Activated CD4-positive, alpha-beta T cell treated with anti-CD3 and anti-CD28 coated beads, Interleukin-2, amount 50 U/mL, for 48 hours (primary cell): ENCODE measurements around the gene CNIH3.
"Not testable (repeated sequence)": the region's sequence is repeated elsewhere in the genome, so short reads cannot be mapped to it uniquely, and the experiment has no call there.

Experiments used
- DNase-seq, 2 experiments: peaks; one replicate each; pipeline ENCODE4 v3.0.0-alpha.2; 2020

CNIH3 gene

DNA sequence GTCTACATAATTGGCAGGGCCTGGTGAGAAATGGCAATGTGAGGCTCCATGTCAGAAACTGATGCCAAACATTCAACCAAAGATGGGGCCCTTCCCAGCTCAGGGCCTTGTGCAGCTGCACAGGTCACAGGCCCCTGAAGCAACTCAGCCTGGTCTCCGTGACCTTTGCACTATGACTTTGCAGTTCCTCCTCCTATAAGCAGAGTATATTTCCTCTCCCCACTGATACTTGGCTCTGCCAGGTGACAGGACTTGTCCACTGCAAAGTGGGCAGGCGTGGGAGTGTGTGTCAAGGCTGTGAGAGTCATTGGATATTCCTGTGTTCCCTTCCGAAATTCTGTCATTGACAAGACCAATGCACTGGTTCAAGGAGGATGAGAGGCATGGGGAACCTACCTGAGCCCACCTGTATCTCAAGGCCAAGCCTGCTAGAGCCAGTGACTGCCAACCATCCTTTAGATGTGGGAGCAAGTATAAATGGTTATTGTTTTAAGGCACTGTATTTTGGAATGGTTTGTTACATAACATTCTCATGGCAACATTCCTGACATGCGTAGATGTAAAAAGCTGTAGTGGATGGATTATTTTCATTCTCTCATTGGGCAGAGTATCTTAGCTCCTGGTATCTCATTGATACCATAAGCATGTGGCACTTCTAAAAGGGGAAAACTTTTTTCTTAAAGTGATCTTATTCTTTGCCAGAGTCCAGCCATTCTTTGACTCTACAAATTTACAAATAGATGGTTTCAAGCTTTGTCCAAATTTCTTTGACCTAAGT lies 75.2 kb downstream of the CNIH3 start:
- no peak for DNase-seq

DNA sequence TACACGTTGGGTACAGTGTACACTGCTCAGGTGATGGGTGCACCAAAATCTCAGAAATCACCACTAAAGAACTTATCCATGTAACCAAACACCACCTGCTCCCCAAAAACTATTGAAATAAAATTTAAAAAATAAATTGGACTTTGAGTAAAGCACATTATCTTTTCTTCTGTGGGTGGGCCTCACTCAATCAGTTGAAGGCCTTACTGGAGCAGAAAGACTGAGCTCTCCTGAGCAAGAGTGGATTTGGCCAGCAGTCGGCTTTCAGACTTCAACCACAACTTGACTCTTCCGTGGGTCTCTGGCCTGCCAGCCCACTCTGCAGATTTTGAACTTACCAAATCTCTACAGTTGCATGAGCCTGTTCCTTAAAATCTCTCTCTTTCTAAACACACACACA lies 78.9 kb downstream of the CNIH3 start:
- DNase-seq, result no peak

DNA sequence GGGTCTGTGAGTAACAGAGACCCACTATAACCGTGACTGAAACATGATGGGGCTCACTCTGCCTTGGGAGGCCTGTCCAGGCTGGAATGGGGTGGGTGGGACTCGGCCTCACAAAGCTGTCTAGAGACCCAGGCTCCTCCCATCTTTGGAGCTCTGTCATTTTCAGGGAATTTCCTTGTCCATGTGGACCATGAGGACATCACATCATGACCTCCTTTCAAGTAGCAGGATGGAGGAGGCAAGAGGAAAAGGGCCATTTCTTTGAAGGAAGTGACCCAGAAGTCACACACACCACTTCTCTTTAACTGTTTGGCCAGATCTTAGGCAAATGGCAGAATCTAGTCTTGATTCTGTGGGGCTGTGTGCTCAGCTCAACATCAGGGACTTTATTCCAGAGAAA lies 79.9 kb downstream of the CNIH3 start:
- no peak for DNase-seq

DNA sequence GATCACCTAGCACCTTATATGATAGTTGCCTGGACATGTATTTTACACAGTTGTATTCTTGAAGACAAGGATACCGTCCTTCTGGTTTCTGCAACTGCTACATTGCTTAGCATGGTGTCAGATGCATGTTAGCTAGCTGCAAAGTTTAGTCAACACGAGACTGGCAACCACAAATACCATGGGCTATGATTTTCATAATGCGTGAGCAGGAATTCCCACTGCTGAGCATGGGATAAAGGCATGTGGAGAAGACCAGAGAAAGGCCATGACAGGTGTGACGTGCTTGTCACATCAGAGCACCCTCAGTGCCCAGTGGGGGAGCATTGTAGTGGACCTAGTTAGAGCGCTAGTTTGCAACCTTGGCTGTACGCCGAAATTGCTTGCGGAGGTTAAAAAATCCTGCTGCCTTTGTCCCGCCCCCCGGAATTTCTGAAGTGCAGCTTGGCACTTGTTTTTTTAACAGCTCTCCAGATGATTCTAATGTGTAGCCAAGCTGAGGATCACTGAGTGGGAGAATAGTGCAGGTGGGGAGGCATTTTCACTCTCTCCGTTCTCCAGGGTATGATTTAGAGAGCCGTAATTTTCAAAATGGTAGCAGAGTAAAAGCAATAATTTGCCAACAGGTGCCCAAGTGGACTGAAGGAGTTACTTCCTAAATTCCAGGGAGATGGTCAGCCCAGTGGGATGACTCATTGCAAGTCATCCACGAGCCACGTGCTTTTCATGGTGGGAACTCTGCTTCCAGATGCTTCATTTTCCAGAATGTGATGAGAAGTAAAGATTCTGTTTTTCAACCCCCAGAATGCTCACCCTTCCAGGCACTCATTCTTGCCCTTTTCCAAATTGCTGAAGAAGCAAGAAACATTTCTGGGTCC lies 81.0 kb downstream of the CNIH3 start:
- DNase-seq, result no peak

DNA sequence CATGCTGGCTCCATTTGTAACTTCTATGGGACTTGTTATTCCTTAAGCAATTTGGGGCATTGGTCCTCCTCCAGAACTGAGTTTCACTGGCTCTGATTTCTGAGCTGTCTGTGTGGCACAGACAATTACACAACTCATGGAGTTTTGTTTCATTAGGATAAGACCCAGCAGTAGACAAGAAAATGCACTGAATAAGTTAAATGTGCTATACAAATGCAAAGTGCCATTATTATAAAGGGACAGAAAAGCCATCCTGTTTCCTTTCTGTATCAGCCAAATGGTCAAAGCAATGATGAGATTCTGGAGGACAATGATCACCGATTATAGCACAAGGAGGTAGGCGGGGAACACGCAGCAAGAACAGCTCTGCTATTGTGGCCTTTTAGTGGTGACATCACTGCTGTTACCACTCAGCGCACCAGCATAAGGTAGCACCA lies 81.9 kb downstream of the CNIH3 start:
- DNase-seq, result no peak

DNA sequence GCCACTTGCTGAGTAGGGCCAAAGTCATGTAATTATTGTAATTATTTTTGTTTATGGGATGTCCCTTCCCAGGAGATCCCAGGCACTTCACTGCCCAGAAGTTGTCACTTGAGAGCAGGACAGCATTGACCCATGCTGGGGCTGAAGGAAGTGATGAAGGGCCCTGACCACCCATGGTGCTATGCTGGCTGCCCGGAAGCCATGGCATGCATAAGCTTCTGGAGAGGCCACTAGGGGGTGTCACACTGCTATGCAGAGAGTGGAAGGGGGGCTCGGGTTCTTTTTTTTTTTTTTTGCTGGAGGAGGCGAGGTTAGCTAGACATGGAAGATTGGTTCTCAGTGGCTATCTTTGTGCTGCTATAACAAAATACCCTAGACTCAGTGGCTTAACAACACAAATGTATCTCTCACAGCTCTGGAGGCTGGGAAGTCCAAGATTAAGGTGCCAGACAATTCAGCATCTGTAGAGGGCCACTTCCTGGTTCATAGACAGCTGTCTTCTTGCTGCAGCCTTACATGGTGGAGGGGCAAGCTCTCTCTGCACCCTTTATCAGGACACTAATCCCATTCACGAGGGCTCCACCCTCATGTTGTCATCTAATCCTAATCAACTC lies 84.9 kb downstream of the CNIH3 start:
- DNase-seq, result no peak

DNA sequence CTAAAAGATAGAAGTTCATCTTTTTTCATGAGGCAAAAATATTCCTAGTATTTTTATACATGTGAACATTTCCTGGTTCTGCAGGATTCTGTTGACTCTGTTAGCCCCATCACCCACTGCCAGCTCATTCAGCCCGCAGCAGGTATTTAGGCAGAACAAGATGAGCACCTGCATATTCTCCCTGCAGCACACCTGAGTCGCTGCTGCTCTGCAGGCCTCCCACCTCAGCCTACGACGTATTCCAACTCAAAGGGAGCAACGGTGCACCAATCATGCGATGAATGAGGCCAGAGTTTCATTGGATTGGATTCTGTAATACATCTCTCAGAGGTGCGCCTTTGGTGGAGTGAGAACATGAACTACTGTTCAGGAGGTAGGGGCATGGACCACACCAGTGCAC lies 87.6 kb downstream of the CNIH3 start:
- no peak for DNase-seq

DNA sequence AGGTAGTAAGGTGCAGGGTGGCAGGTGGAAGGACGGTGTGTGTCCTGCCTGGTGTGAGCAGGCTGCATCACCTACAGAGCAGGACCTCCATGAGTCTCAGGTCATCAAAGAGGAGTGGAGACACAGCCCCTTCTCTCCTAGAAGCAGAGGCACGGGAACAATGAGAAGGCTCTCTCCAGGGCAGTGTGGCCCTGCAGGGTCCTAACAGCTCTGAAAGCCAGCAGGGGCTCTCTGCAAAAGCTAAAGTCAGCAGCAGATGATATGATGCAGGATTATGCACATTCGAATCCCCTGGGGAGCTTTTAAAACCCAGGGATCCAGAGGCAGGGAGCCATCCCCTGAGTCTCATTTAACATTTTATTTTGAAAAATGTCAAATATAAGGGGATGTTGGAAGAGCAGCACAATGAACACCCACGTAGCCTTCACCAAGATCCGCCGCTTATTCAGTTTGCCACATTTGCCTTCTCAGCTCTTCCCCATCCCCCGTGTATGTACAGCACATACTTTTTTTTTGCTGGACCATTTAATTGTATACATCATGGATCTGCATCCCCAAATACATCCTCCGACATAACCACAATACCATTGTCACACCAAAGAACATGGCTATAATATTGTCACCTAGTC lies 88.1 kb downstream of the CNIH3 start:
- no peak for DNase-seq

DNA sequence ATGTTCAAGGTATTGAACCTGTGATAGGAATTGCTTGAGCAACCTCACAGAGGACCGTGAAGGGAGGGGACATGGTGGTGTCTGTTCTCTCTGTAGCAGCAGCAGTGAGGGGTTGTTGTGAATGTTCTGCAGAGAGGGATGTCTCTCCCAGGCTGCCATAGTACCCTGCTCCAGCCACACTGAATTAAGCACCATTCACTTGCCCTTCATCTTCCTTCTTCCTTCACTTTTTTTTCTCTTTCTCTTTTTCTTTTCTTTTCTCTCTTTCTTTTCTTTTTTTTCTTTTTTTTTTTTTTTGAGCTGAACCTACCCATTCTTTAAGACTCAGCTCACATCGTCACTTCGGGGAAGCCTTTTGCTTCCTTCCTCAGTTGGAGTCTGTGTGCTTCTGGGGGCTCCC lies 89.5 kb downstream of the CNIH3 start:
- no peak for DNase-seq

DNA sequence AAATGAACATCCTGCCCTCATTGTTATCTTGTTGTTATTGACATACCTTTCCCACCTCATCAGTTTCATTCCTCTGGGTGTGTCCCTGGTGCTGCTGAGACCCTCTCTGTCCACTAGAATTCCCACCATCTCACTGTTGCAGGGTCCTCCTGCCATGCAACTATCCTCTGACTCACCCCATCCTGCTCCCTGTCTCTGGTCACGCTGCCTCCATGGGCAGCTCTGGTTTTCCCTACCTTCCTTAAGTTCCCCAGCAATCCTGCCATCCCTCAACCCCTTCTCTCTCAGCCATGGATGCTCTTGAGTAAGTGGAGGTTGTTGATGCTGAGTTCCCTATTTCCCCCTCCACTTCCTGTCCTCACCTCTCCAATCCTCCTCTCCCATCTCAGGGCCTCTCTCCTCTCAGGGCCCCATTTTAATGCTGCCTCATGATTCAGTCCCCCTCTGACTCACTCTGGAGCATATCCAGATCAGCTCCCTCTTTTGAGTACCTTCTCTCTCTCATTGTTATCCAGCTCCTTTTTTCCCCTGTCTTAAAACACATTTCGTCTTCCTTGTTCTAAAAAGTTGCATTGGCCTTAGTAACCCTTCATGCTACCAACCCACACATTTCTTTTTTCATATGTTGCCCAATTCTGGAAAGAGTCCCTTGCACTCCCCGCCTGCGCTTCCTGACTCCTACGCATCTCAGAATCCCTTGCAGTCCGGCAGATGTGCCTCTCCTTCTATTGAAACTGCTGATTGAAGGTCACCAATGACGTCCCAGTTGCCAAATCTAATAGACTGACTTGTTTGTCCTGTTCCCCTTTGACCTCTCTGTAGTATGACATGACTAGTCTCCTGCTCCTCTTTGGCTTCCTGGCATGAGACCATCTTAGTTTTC lies 92.0 kb downstream of the CNIH3 start:
- no peak for DNase-seq

DNA sequence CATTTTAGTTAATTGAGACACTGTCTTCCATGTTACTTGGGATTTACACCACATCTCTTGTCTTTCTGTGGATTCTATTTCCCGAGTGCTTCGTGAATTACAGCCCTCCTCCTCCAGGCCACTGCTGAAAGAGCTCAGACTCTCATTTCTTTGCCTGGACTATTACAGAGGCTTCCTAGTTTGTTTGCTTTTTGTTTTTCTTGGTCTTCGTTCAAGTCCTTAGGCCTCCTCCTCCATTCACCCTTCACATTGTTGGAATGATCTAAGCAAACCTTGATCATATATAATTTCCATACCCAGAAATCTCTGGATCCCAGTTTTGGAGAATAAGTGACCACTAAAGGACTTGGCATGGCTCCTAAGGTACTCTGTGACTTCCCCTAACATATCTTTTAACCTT lies 94.1 kb downstream of the CNIH3 start:
- DNase-seq, result no peak

DNA sequence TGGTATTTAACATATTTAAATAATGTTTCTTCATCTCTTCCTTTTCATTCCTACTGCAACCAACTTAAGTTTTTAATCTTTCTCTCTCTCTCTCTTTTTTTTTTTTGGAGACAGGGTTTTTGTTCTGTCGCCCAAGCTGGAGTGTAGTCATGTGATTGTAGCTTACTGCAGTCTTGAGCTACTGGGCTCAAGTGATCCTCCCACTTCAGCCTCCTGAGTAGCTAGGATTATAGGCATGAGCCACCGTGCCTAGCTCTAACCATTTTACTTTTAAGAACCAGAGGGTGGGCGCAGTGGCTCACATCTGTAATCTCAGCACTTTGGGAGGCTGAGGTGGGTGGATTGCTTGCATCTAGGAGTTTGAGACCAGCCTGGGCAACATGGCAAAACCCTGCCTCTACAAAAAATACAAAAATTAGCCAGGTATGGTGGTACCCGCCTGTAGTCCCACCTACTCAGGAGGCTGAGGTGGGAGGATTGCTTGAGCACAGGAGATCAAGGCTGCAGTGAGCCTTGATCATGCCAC lies 95.2 kb downstream of the CNIH3 start:
- not testable (repeated sequence) for DNase-seq

DNA sequence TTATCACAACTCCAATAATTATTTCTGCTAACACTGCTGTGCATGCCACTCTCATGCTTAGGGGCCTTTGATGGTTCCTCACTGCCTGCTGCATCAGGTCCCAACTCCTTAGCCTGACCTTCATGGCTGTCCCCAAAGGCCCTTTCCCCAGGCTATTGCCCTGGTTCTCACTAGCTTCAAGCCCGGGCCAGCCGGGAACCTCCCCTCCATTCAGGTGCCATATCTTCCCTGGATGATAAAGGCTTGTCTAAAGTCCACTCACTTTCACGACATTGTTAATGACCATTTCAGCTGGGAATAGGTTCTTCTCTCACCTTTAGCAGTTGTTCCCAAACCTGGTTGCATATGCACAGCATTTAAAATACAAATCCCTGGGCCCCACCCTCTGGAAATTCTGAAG lies 95.8 kb downstream of the CNIH3 start:
- DNase-seq, result no peak

DNA sequence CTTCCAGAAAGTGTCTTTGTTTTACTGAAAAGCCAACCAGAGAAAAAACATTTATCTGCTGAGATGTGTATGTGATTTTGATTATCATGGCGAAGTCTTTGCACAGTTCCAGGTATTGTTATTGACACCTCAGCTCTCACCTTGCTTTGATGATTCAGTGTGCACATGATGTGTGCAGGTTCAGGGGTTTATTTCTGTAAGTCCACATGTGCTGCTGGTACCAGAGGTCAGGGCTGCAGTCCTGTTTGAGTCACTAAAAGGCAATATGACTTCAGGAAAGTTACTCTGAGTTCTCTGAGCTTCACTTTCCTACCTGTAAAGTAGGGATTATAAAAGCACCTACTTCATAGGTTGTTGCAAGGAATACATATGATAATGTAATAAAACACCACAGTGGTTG lies 97.1 kb downstream of the CNIH3 start:
- no peak for DNase-seq

DNA sequence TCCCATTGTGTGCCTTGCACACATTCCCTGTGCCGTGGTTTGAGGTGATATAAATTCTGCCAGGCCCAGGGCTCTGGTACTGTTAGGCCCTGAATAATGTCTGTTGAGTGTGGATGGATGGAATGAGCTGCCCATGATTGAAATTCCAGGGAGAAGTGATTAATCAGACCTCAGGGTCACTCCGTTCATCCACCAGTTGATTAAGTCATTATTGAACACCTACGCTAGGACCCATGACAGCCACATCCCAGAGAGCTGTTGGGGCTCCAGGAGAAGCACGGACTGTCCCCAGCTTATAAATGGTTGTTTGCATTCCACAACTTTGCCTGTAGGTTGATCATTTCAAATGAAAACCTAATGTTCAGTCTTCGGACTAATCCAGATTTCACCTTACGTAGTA lies 98.4 kb downstream of the CNIH3 start:
- no peak for DNase-seq

DNA sequence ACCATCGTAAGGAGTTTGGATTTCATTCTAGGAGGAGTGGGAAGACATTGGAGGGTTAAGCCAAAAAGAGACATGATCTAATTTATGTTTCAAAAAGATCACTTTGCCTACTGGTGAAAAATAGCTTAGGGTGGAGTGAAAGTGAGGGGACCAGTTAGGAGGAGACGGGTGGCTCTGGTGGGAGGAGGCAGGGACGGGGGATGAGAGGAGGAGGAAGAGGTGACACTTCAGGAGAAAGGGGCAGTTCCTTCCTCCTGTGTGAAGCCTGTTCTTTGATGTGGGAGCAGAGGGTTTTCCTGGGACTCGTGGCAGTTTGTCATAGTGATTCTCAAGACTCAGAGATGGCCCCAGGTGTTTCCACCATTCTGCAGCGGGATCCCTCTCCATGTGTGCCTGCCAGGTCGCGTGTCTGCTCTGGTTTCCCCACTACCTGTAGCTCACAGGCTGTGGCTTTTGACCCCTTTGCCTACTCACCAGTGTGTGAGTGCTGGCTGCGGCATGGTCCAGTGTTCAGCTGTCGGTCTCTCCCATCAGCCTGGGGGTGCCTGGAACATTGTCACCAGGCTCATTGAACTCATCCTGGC lies 102.4 kb downstream of the CNIH3 start:
- no peak for DNase-seq

DNA sequence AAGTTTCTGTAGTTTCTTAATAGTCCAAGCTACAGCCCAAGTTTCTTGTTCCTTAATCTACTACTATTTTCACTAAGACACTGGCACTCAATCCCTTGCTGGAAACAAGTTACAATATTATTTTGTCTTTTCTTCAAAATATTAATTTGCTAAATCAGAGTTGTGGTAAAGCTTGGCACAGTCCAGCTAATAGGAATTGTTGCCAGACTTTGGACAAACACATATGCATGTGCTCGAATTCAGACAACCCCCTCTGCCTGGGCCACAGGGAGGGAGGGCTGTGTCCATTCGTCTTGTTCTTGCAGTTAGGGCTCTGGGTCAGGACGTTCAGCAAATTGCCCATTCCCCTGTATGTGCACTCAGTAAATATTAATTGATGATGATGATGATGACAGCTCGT lies 103.6 kb downstream of the CNIH3 start:
- DNase-seq, result no peak

DNA sequence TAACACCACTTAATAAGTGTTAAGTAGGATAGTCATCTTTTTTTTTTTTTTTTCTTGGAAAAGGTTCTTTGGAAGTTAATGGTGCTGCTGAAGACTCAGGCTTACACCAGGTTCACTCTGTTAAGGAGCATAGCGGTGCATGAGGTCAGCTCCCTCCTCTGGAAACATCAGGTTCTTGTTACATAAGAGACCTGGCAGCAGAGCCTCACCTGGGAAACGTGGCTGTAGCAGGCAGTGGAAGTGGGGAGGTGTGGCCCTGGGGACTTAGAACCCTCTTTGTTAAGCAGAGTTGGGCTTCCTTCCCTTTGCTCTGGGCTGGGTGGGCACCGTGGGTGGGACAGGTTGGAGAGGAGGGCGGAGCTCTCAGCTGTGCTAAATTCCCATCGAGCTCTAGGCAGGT lies 104.1 kb downstream of the CNIH3 start:
- no peak for DNase-seq

DNA sequence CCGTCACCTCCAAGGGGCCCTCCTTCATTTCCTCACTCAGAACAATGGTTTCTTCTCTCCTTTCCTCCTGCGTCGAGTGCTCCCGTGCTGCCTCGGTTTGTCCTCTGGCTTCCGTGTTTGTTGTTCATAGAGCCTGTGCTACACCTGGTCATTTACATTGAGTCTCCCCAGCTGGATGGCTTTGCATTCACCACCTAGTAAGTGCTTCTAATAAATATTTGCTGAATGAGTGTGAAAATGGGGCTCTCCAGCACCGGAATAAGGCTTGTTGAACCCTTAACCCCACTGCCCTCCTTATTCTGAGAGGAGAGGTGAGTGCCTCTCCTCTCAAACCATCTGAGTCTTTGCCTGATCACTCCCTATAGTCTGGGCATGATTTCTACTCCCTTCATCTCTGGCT lies 104.9 kb downstream of the CNIH3 start:
- no peak for DNase-seq

DNA sequence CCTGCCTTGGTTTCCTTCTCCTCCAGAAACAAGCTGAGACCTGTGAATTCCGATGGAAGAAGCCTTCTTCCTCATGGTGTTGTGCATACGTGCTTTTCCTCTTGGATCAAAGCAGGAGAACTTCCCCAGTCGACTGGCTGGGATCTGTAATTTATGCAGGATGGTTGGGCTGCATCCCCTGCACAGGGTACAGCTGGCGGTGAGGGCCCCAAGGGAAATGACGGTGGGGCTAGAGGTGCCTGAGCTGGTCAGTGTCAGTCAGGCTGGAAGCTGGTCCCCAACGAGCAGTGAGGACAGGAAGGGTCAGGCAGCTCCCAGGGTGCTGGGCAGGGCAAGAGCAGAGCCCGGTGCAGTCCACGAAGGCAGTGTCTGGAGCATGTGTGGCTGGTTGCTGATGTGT lies 106.7 kb downstream of the CNIH3 start:
- no peak for DNase-seq

DNA sequence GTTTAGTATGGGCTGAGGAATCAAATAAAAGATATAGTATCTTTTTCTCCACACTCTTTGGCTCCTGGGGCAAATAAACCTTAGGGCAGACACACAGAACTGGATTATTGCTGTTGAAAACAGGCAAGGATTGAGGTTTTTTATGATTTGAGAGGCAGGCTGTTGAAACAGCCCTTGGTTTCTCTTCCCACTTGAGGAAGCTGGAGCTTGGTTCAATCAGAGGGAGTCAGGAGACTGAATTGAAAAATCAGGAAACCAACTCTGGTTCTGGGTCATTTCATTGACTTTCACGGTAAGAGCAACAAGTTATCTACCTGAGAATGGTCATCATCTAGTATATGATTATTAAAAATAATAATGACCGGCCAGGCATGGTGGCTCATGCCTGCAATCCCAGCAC lies 108.4 kb downstream of the CNIH3 start:
- DNase-seq, result no peak
